Heart left ventricle (tissue), 13 donors: ENCODE results near the gene STK33.

Experiments
- POLR2A ChIP-seq, 2 donors: fragments of 450-650 bp; IDR thresholded peaks; one replicate each; pipeline ENCODE4 v1.6.1; 2017; ENCODE audit warnings: antibody characterized with exemption in 2 of 2, mild to moderate bottlenecking in 2 of 2, moderate library complexity in 2 of 2
- TF ChIP-seq, protein P1 (sequence below), 12 donors: fragments of 200-600 bp; sonication (generic) in 4 of 12; IDR thresholded peaks; one replicate each; pipeline versions ENCODE4 v1.5.0 to v1.8.0; 2018 to 2022; ENCODE audit warnings: antibody characterized with exemption in 12 of 12, mild to moderate bottlenecking in 5 of 12
- donor health status: ischemic (EF 13 %, LVEDD 7.1; RV severe dilation, severe dysfunction).
- donor health status: DM: no; HTN: yes; CAD: no.
- donor health status: DM: no; HTN: no; CAD: no.
- donor health status: ischemic (EF 25% LVEDD 6.9; RV normal size, moderate dysfunction).
- donor health status: ischemic (EF 25% LVEDD 5.7; RV mildly dilated, moderate dysfunction).
- donor health status: ischemic (EF 35%, LVEDD 5.7; RV mildly dilated, moderate dysfunction).
- donor health status: nonischemic (EF 11% LVEDD 7.7; RV severe dilation, severe dysfunction).
- donor health status: DM: yes; HTN: yes; CAD: no.
- donor health status: PGD.
- donor health status: ischemic (EF 29% LVEDD 5.4; RV normal size, mild dysfunction).
- donor health status: nonischemic (EF 23%, LVEDD 6.1; RV moderate dilation, normal function).

DNA sequence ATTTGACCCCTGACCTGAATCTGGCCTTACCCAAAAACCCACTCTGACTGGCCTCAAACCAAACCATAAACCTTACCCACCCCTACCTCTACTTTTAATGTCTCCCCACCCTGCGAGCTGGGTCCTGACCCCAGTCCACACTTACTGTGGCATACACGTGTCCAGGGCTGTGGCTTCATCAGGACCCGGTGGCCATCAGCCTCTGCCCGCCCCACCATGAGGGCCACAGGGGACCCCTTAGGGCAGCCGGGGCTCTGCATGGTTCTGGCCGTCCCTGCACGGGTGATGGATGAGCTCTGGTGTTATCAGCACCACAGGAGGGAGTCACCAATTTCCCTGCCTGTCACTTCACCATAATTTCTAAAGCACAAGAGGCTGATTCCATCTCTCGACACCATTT, 242.8 kb downstream of the STK33 start:
- TF ChIP-seq, protein P1, sequence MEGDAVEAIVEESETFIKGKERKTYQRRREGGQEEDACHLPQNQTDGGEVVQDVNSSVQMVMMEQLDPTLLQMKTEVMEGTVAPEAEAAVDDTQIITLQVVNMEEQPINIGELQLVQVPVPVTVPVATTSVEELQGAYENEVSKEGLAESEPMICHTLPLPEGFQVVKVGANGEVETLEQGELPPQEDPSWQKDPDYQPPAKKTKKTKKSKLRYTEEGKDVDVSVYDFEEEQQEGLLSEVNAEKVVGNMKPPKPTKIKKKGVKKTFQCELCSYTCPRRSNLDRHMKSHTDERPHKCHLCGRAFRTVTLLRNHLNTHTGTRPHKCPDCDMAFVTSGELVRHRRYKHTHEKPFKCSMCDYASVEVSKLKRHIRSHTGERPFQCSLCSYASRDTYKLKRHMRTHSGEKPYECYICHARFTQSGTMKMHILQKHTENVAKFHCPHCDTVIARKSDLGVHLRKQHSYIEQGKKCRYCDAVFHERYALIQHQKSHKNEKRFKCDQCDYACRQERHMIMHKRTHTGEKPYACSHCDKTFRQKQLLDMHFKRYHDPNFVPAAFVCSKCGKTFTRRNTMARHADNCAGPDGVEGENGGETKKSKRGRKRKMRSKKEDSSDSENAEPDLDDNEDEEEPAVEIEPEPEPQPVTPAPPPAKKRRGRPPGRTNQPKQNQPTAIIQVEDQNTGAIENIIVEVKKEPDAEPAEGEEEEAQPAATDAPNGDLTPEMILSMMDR (IDR thresholded peaks at IDR 0.05): no peak
- no peak for TF ChIP-seq POLR2A (IDR thresholded peaks at IDR 0.05)
